22Rv1 (cell line): ENCODE measurements around the gene COPS7A.
"Not testable (repeated sequence)": the region's sequence is repeated elsewhere in the genome, so short reads cannot be mapped to it uniquely, and the experiment has no call there.

ENCODE experiments used
- H3K27ac ChIP-seq: fragments of 450-650 bp; 2 replicates; pipeline ENCODE4 v1.5.1; 2017
- ZFX ChIP-seq: fragments of 450-650 bp; IDR thresholded peaks from 2 replicates; pipeline ENCODE4 v1.6.1; 2017; ENCODE audit warnings: antibody characterized with exemption, borderline replicate concordance
- TF ChIP-seq, protein P1 (sequence below): fragments of 450-650 bp; IDR thresholded peaks from 2 replicates; pipeline ENCODE4 v1.5.1; 2017; ENCODE audit warnings: mild to moderate bottlenecking

Gene COPS7A

DNA sequence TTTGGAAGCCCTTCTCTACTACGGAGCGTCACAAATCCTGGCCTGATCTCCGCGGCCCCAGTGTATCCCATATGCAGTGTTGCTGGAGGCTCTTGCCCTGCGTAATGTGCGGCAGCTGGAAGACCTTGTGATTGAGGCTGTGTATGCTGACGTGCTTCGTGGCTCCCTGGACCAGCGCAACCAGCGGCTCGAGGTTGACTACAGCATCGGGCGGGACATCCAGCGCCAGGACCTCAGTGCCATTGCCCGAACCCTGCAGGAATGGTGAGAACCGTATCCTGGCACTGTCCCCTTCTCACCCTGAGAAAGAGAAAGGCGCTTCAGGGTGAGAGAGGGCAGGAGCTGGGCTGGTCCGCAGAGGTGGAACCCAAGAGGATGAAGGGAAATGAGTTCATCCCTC is 5.3 kb downstream of the COPS7A start:
- TF ChIP-seq, protein P1, sequence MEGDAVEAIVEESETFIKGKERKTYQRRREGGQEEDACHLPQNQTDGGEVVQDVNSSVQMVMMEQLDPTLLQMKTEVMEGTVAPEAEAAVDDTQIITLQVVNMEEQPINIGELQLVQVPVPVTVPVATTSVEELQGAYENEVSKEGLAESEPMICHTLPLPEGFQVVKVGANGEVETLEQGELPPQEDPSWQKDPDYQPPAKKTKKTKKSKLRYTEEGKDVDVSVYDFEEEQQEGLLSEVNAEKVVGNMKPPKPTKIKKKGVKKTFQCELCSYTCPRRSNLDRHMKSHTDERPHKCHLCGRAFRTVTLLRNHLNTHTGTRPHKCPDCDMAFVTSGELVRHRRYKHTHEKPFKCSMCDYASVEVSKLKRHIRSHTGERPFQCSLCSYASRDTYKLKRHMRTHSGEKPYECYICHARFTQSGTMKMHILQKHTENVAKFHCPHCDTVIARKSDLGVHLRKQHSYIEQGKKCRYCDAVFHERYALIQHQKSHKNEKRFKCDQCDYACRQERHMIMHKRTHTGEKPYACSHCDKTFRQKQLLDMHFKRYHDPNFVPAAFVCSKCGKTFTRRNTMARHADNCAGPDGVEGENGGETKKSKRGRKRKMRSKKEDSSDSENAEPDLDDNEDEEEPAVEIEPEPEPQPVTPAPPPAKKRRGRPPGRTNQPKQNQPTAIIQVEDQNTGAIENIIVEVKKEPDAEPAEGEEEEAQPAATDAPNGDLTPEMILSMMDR: no peak
- TF ChIP-seq ZFX: no peak
- H3K27ac ChIP-seq: no peak overlapping the region

DNA sequence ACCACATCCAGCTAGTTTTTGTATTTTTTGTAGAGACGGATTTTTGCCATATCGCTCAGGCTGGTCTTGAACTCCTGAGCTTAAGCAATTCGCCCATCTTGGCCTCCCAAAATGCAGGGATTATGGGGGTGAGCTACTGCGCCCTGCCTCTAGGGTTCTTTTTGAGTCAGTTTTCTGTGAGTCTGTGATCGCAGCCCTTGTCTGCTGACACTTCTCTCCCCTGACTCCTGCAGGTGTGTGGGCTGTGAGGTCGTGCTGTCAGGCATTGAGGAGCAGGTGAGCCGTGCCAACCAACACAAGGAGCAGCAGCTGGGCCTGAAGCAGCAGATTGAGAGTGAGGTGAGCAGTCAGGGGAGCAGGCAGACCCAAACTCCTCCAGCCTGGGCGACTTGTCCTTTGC is 6.3 kb downstream of the COPS7A start:
- no peak overlapping the region for H3K27ac ChIP-seq
- TF ChIP-seq, protein P1: no peak
- no peak for TF ChIP-seq ZFX

DNA sequence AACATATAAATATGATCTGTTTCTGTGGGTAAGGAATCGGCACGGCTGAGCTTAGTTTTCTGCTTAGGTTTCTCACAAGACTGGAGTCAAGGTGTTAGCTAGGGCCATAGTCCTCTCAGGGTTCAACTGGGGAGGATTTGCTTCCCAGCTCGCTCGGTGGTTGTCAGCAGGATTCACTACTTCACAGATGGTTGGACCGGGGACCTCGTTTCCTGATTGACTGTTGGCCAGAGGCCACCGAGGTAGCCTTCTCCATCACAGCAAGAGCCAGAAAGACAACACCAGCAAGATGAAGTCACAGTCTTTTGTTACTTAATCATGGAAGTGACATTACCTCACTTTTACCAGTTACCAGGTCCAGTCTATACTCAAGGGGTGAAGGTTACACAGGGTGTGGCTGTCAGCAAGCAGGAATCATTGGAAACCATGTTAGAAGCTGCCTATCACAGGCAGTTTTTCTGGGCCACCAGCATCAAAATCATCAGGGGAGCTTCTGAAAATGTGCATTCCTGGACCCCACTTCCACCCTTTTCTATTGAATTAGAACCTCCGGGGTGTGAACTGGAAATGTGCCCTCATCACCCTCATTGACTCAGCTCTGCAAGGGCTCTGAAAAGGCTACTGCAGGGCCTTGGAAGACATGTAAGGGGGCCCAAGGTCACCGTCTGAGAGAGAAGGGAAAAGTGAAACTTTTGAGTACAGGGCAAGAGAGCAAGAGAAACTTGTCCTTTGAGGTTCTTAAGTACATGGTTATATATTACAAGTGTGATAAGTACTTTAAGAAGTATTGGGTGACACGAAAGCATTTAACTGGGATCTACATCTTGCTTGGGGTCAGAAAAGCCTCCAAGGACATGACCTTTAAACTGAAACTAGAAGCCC is 10.9 kb downstream of the COPS7A start:
- H3K27ac ChIP-seq: no peak overlapping the region

DNA sequence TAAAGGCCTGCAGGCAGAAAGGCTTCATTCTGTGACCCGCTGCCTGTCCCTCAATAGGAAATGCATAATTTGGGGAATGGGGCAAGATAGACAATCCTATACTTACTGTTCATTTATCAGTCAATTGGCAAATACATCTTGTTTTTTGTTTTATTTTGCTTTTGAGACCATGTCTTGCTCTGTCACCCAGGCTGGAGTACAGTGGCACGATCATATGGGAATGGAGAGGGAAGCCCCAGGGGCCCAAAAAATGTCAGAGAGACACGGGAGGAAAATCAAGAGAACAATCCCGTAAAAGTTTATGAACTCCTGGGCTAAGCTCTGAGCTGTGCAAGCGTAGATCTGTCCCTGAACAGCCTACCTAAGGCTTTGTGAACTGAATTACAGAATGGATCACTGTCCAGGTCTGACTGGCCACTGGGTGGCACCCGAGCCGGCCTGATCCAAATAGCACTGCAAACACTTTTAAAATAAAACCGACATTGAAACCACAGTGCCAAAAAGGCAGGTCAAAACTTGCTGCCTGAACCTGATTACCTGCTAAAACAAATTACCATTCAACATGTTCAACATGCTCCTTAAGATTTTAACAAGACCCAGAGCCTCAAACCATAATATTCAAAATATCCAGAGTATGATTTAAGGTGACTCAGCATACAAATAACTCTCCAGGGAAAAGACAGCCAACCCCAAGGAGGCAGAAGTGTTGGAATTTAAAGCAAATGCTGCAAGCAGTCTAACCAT is 11.8 kb downstream of the COPS7A start:
- no peak for TF ChIP-seq ZFX
- TF ChIP-seq, protein P1: peak; percentile 98
- H3K27ac ChIP-seq: peak overlapping the region; percentile 38

More for the DNA sequence above, 10.9 kb downstream of the COPS7A start:
- TF ChIP-seq, protein P1: no peak
- TF ChIP-seq ZFX: no peak

DNA sequence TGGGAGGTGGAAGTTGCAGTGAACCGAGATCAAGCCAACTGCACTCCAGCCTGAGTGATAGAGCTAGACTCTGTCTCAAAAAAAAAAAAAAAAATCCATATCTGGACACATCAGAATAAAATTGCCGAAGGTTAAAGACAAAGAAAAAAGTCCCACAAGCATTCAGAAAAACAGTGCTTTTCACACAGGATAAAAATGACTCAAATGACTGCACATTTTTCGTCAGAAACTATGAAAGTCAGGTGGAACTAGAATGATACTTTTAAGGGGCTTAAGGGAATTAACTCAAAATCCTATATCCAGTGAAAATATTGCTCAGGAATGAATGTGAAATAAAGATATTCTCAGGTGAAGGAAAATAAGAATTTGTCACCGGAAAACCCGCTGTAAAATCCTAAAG is 12.9 kb downstream of the COPS7A start:
- TF ChIP-seq, protein P1: no peak
- no peak for TF ChIP-seq ZFX
- no peak overlapping the region for H3K27ac ChIP-seq

DNA sequence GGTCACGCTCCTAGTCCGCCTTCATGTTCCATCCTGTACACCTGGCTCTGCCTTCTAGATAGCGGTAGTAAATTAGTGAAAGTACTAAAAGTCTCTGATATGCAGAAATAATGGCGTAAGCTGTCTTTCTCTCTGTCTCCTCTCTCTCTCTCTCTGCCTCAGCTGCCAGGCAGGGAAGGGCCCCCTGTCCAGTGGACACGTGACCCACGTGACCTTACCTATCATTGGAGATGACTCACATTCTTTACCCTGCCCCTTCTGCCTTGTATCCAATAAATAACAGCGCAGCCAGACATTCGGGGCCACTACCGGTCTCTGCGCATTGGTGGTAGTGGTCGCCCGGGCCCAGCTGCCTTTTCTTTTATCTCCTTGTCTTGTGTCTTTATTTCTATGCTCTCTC is 18.2 kb downstream of the COPS7A start:
- not testable (repeated sequence) for H3K27ac ChIP-seq

DNA sequence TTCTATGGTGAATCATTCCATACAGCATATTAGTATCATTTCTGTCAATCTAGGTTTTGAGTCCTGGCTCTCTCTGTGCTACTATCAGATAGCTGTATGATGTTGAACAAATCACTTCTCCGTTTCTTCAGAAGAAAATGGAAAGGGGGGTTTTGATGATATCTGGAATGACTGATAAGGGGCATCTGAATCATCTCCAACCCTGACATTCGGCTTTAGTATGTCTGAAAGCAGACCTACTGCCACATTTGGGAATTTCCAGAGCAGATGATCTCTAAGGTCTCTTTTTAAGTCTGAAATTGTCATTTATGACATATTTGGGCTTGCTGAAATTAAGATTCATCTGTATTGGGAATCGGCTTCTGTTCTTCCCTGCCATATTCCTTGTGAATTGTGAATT is 19.0 kb downstream of the COPS7A start:
- no peak overlapping the region for H3K27ac ChIP-seq
- TF ChIP-seq, protein P1: no peak
- no peak for TF ChIP-seq ZFX

DNA sequence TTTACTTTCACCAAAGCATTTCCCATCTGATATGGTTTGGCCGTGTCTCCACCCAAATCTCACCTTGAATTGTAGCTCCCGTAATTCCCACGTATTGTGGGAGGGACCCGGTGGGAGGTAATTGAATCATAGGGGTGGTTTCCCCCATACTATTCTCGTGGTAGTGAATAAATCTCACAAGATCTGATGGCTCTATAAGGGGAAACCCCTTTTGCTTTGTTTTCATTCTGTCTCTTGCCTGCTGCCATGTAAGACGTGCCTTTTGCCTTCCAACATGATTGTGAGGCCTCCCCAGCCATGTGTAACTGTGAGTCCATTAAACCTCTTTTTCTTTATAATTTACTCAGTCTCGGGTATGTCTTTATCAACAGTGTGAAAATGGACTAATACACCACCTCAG is 19.5 kb downstream of the COPS7A start:
- H3K27ac ChIP-seq: not testable (repeated sequence)
